Ovary (tissue), 9 donors: ENCODE data around the gene KIF5A. TPM values are rescaled to one million over a fixed set of nuclear protein-coding genes. Genes with fewer than 3 reads are reported as not detected.

ENCODE experiments used
- DNase-seq, 5 donors: peaks; one replicate each; pipeline ENCODE4 v3.0.0-alpha.2; 2019 to 2020
- H3K27ac ChIP-seq, 2 donors: fragments of 200-600 bp; one replicate each; pipeline versions ENCODE4 v1.5.1 to v1.8.0; 2019 to 2022
- H3K27me3 ChIP-seq: fragments of 200-600 bp; one replicate; pipeline ENCODE4 v1.8.0; 2022
- H3K36me3 ChIP-seq: fragments of 200-600 bp; sonication (generic); one replicate; pipeline ENCODE4 v1.5.1; 2019
- H3K4me1 ChIP-seq: one replicate; pipeline ENCODE4 v1.8.1; 2013; ENCODE audit warnings: mild to moderate bottlenecking, moderate library complexity; ENCODE audit not compliant: insufficient read depth
- H3K4me3 ChIP-seq: fragments of 200-600 bp; sonication (generic); one replicate; pipeline ENCODE4 v1.5.1; 2017
- H3K9me3 ChIP-seq, 2 donors: fragments of 200-600 bp in 1 of 2; sonication (generic) in 1 of 2; one replicate each; pipeline versions ENCODE4 v1.5.1 to v1.8.1; 2013 to 2019; ENCODE audit warnings: mild to moderate bottlenecking in 1 of 2, moderate library complexity in 1 of 2
- CTCF ChIP-seq, 3 donors: fragments of 450-650 bp in 2 of 3; fragments of 200-600 bp in 1 of 3; IDR thresholded peaks; one replicate each; pipeline versions ENCODE4 v1.5.1 to v1.8.0; 2016 to 2022; ENCODE audit warnings: antibody characterized with exemption in 3 of 3, mild to moderate bottlenecking in 1 of 3
- EP300 ChIP-seq: sonication (generic); formaldehyde crosslinking; IDR thresholded peaks from one replicate; pipeline ENCODE4 v1.6.1; 2017; ENCODE audit warnings: antibody characterized with exemption
- POLR2A ChIP-seq: fragments of 450-650 bp; IDR thresholded peaks from one replicate; pipeline ENCODE4 v1.6.1; 2017; ENCODE audit warnings: antibody characterized with exemption, mild to moderate bottlenecking, moderate library complexity
- WGBS, 3 donors: extraction: QIAGEN DNeasy Blood & Tissue Kit in 1 of 3; methylation state at CpG; one replicate each; pipeline versions ENCODE4 v1.1.5 to v1.1.7; 2013 to 2017; 5-methylcytosine and 5-hydroxymethylcytosine counted together
- intact Hi-C, 4 donors: fragments of 100-400 bp; cut with DNase I; formaldehyde crosslinking; loops; one replicate each; pipeline versions ENCODE4 v1.11.0 to v1.15.1; 2022 to 2023
- polyA plus RNA-seq, 2 donors: library from polyadenylated mRNA; stranded (reverse); fragments of 200-250 nt in 1 of 2; fragments of 350-450 nt in 1 of 2; fragmentation: Illumina TruSeq in 1 of 2; extraction: RNeasy Lipid Tissue Mini Kit (QIAGEN cat#74804) in 1 of 2; gene quantifications; one replicate each; pipeline ENCODE4 v1.2.3, GENCODE V29; 2013 to 2014
- total RNA-seq, 7 donors: library from RNA; depleted of rRNA in 2 of 7; stranded (reverse); fragments of >200 nt in 2 of 7; fragmentation: NEBNext Ultra II Directional in 3 of 7; extraction: Animal tissue kit (Norgen Biotek cat#: 25700) in 3 of 7; gene quantifications; one replicate each; pipeline versions ENCODE4 v1.1.0 to v1.2.4, GENCODE V29; 2016 to 2023
- donor health status: DM: no; HTN: no; CAD: no; lungs with moderate emphysema.
- donor health status: DM: no; HTN: no; CAD: no.
- donor health status: Bipolar disorder and iron deficiency.
- donor health status: DM: yes; HTN: yes; CAD: no.
- donor health status: DM: no; HTN: no; CAD: no.
- donor health status: DM: yes; HTN: yes; CAD: no.

The KIF5A gene
- total and polyA plus RNA-seq, 9 donors, result 0.08 to 0.48 (median 0.30) TPM; not detected in 1

- WGBS, 3 donors, result 40 to 47% (median 44%) methylated on average over 13 of the region's 13 CpGs
- no peaks in the 10 kb centered on the region for H3K4me1 ChIP-seq
- H3K27ac ChIP-seq, result no peak overlapping the region
- H3K9me3 ChIP-seq, result no peaks in the 10 kb centered on the region
- H3K27me3 ChIP-seq, result no peaks in the 10 kb centered on the region
- peak; percentile 43 to 74 (median 56) for DNase-seq
- H3K36me3 ChIP-seq, result no peaks in the 10 kb centered on the region
- intact Hi-C loops, result loop anchor here in 3 of 4 donors (1.0 to 2.0 kb wide), 2 partner anchors 38 kb away; no protein-coding TSS in a partner anchor
- TF ChIP-seq EP300 (no peak), CTCF (IDR thresholded peaks at IDR 0.05) (peak; percentile 92 to 96 (median 93))
- no peak overlapping the region for H3K4me3 ChIP-seq
These were observed 33.4 kb downstream of the KIF5A start for GRCh38 chr12:57583008-57583831.

GRCh38 chr12:57584050-57584449 lies 34.2 kb downstream of the KIF5A start:
- H3K27ac ChIP-seq, result no peak overlapping the region
- intact Hi-C loops, result loop anchor here in 1 of 4 donors (2.0 kb wide), 1 partner anchor 37 kb away; no protein-coding TSS in a partner anchor
- H3K36me3 ChIP-seq, result no peaks in the 10 kb centered on the region
- H3K27me3 ChIP-seq, result no peaks in the 10 kb centered on the region
- H3K9me3 ChIP-seq, result no peaks in the 10 kb centered on the region
- H3K4me3 ChIP-seq, result no peak overlapping the region
- WGBS, 3 donors, result 93 to 100% (median 98%) methylated on average over 2 of the region's 2 CpGs
- no peak for DNase-seq
- H3K4me1 ChIP-seq, result no peaks in the 10 kb centered on the region
- TF ChIP-seq EP300 (no peak), CTCF (IDR thresholded peaks at IDR 0.05) (no peak), POLR2A (no peak)

DNA sequence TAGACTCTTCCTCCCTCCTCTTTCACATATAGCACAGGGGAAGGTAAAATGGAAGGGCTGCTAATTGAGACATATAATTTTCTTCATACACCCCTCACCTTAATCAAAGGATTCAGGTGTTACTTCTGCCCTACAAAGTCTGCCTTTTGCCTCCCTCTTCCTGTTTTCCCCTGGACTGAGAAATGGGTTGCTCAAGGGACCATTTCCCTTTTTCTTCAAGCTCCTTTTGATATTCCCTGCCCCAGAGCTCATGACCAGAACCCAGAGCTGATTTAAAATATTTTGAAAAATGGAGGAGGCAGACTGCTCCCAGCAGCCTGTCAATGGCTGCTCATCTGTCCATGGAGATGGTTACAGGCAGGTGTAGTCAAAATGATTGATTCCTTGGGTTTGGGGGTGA lies 34.8 kb downstream of the KIF5A start:
- Histone ChIP-seq H3K27me3 (no peaks in the 10 kb centered on the region), H3K4me3 (no peak overlapping the region), H3K36me3 (no peaks in the 10 kb centered on the region), H3K4me1 (no peaks in the 10 kb centered on the region), H3K27ac (no peak overlapping the region), H3K9me3 (no peaks in the 10 kb centered on the region)
- DNase-seq, result no peak
- no peak for TF ChIP-seq POLR2A
- no peak for TF ChIP-seq EP300
- TF ChIP-seq CTCF (IDR thresholded peaks at IDR 0.05), result no peak
- intact Hi-C loops, result loop anchor here in 1 of 4 donors (2.0 kb wide), 1 partner anchor 36 kb away; no protein-coding TSS in a partner anchor

- 68 to 86% (median 70%) methylated on average over 2 of the region's 2 CpGs for WGBS, 3 donors
- Histone ChIP-seq H3K27ac (no peak overlapping the region), H3K36me3 (no peaks in the 10 kb centered on the region), H3K9me3 (no peaks in the 10 kb centered on the region), H3K27me3 (no peaks in the 10 kb centered on the region), H3K4me1 (no peaks in the 10 kb centered on the region), H3K4me3 (no peak overlapping the region)
- intact Hi-C loops, result loop anchor here in 1 of 4 donors (2.0 kb wide), 1 partner anchor 36 kb away; no protein-coding TSS in a partner anchor
- no peak for DNase-seq
- no peak for TF ChIP-seq EP300
- TF ChIP-seq POLR2A, result no peak
- TF ChIP-seq CTCF (IDR thresholded peaks at IDR 0.05), result no peak
These were observed 35.3 kb downstream of the KIF5A start for GRCh38 chr12:57585156-57585555.
